ENCODE results near the gene SPNS2.

DNA sequence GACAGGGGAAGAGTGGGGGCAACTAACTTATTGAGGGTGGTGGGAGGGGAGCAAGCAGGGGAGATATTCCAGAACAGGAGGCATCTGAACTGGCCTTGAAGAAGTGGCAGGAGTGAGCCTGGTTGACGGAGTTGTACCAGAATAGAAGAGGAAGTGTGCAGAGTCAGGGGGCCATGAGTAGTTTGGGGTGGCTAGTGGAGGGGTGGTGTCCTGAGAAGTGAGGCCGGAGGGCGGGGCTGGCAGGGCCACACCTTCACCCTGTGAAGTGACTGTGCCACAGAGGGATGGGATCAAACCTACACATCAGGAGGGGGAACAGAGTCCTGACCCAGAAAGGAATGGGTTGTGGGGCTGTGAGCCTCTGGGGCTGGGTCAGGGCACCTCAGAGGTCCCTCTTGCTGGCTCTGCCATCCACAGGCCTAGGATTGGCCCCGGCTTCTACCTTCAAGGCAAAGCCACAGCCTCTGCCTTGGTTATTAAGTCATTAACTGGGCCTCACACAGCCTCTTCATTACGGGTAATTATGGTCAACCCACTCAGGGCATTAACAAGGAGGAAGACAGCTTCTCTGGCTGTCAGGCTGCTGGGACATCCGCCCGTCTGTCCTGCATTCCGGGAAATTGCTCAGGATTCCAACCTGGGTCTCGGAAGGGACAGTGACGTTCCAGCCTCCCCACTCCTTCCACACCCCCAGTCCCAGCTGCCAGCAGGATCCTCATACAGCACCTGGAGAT, 12.7 kb downstream of the SPNS2 start:
- TF ChIP-seq, protein P1, sequence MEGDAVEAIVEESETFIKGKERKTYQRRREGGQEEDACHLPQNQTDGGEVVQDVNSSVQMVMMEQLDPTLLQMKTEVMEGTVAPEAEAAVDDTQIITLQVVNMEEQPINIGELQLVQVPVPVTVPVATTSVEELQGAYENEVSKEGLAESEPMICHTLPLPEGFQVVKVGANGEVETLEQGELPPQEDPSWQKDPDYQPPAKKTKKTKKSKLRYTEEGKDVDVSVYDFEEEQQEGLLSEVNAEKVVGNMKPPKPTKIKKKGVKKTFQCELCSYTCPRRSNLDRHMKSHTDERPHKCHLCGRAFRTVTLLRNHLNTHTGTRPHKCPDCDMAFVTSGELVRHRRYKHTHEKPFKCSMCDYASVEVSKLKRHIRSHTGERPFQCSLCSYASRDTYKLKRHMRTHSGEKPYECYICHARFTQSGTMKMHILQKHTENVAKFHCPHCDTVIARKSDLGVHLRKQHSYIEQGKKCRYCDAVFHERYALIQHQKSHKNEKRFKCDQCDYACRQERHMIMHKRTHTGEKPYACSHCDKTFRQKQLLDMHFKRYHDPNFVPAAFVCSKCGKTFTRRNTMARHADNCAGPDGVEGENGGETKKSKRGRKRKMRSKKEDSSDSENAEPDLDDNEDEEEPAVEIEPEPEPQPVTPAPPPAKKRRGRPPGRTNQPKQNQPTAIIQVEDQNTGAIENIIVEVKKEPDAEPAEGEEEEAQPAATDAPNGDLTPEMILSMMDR (optimal IDR thresholded peaks at IDR 0.05 in 1 of 3, IDR thresholded peaks at IDR 0.05 in 1 of 3, conservative IDR thresholded peaks at IDR 0.05 in 1 of 3; ENCODE audit: extremely low read depth in 1 of 3, insufficient read depth in 2 of 3, low read length in 3 of 3): no peak
- TF ChIP-seq EZH2 (IDR thresholded peaks at IDR 0.05; ENCODE audit: low read length): no peak
